Measurements from ENCODE around the gene UBE2L5.

GRCh38 chr13:30422054-30422839 lies at the start of gene UBE2L5:
- TF ChIP-seq CTCF (IDR thresholded peaks at IDR 0.05) (no peak), POLR2A (IDR thresholded peaks at IDR 0.05) (peak in 1 of 2 donors; percentile 51)

Data from heart left ventricle (tissue), 13 donors.